GM23248 (cell line): ENCODE results near the gene RALGPS1. TPM values are rescaled to one million over a fixed set of nuclear protein-coding genes. Genes with fewer than 3 reads are reported as not detected.

Experiments used
- DNase-seq: peaks from one replicate; pipeline ENCODE4 v3.0.0-alpha.2; 2015
- H2AFZ ChIP-seq: fragments of 200-600 bp; sonication (generic); 2 replicates; pipeline ENCODE4 v1.6.1; 2016; ENCODE audit warnings: antibody characterized with exemption
- H3F3A ChIP-seq: fragments of 200-600 bp; sonication (generic); 2 replicates; pipeline ENCODE4 v1.6.1; 2016; ENCODE audit warnings: mild to moderate bottlenecking, antibody characterized with exemption, mixed run types; ENCODE audit not compliant: insufficient read depth
- H3K27ac ChIP-seq: fragments of 200-600 bp; sonication (generic); 2 replicates; pipeline ENCODE4 v1.5.1; 2016; ENCODE audit warnings: mild to moderate bottlenecking
- H3K27me3 ChIP-seq: fragments of 200-600 bp; sonication (generic); replicated peaks from 2 replicates; pipeline ENCODE4 v1.6.1; 2016; ENCODE audit warnings: mild to moderate bottlenecking; ENCODE audit not compliant: insufficient read depth
- H3K36me3 ChIP-seq: fragments of 200-600 bp; sonication (generic); 2 replicates; pipeline ENCODE4 v1.6.1; 2016; ENCODE audit warnings: low read depth, mild to moderate bottlenecking
- H3K4me1 ChIP-seq: fragments of 200-600 bp; sonication (generic); 2 replicates; pipeline ENCODE4 v1.6.1; 2016; ENCODE audit warnings: mild to moderate bottlenecking; ENCODE audit not compliant: insufficient read depth
- H3K4me2 ChIP-seq: fragments of 200-600 bp; sonication (generic); one replicate; pipeline ENCODE4 v1.6.1; 2016; ENCODE audit warnings: mild to moderate bottlenecking; ENCODE audit not compliant: unreplicated experiment
- H3K4me3 ChIP-seq: fragments of 200-600 bp; sonication (generic); 2 replicates; pipeline ENCODE4 v1.5.1; 2016; ENCODE audit warnings: mild to moderate bottlenecking
- H3K79me2 ChIP-seq: fragments of 200-600 bp; sonication (generic); 2 replicates; pipeline ENCODE4 v1.6.1; 2016; ENCODE audit warnings: mild to moderate bottlenecking; ENCODE audit not compliant: insufficient read depth
- H3K9ac ChIP-seq: fragments of 200-600 bp; sonication (generic); 2 replicates; pipeline ENCODE4 v1.6.1; 2016; ENCODE audit warnings: mild to moderate bottlenecking
- H3K9me2 ChIP-seq: fragments of 200-600 bp; sonication (generic); 2 replicates; pipeline ENCODE4 v1.6.1; 2016; ENCODE audit warnings: mixed run types, mild to moderate bottlenecking, moderate library complexity; ENCODE audit not compliant: insufficient read depth
- H3K9me3 ChIP-seq: fragments of 200-600 bp; sonication (generic); one replicate; pipeline ENCODE4 v1.6.1; 2017; ENCODE audit warnings: low read depth
- H4K20me1 ChIP-seq: fragments of 200-600 bp; sonication (generic); 2 replicates; pipeline ENCODE4 v1.6.0; 2016; ENCODE audit not compliant: insufficient read depth
- EZH2 ChIP-seq: fragments of 200-600 bp; sonication (generic); IDR thresholded peaks from 2 replicates; pipeline ENCODE4 v1.6.1; 2018; ENCODE audit warnings: antibody characterized with exemption, mild to moderate bottlenecking; ENCODE audit not compliant: insufficient read depth, poor library complexity, severe bottlenecking
- EZH2phosphoT487 ChIP-seq: fragments of 200-600 bp; sonication (generic); IDR thresholded peaks from 2 replicates; pipeline ENCODE4 v1.6.1; 2018; ENCODE audit warnings: antibody characterized with exemption, moderate library complexity, mild to moderate bottlenecking, low read depth; ENCODE audit not compliant: insufficient read depth
- whole genome bisulfite sequencing, 2 experiments: methylation state at CpG; one replicate each; pipeline ENCODE4 v1.1.6; 2015 to 2017; ENCODE audit warnings: low lambda C conversion rate in 2 of 2, low coverage in 1 of 2; ENCODE audit errors: missing lambda C conversion rate in 2 of 2; 5-methylcytosine and 5-hydroxymethylcytosine counted together
- in situ Hi-C: fragments of 300-500 bp; cut with MboI; formaldehyde crosslinking; loops from 2 replicates; pipeline ENCODE4 v1.15.0; 2020
- polyA plus RNA-seq: library from polyadenylated mRNA; unstranded; fragments of >200 nt; fragmentation: Nextera tagmentation; extraction: Ambion mirVana; gene quantifications from 2 replicates; pipeline ENCODE4 v1.2.1, GENCODE V29; 2016
- total RNA-seq: library from RNA; depleted of rRNA; stranded (reverse); fragments of >200 nt; shearing (Covaris generic); gene quantifications from 2 replicates; pipeline ENCODE4 v1.2.3, GENCODE V29; 2014

RALGPS1 gene
- total and polyA plus RNA-seq, 2 experiments from 2014 or later = 0.54 to 1.8 TPM

- Histone ChIP-seq H4K20me1 (no peaks in the 10 kb centered on the region), H3F3A (peaks cover 9% of the 10 kb centered on the region), H3K36me3 (no peaks in the 10 kb centered on the region), H3K4me1 (peaks cover 23% of the 10 kb centered on the region), H3K79me2 (no peaks in the 10 kb centered on the region), H3K27ac (peak overlapping the region; percentile 22), H3K4me2 (no peak overlapping the region), H2AFZ (peak overlapping the region; percentile 42), H3K9me2 (no peaks in the 10 kb centered on the region), H3K9me3 (no peaks in the 10 kb centered on the region), H3K9ac (no peak overlapping the region; the same call in 1 of the 2 replicates), H3K27me3 (no peaks in the 10 kb centered on the region), H3K4me3 (no peak overlapping the region)
- no peak for DNase-seq
- WGBS, 2 experiments = 49 to 56% methylated on average over 3 of the region's 3 CpGs
- TF ChIP-seq EZH2phosphoT487 (no peak), EZH2 (no peak)
- in situ Hi-C loops = no loop called here
Observed at GRCh38 chr9:127022913-127023660, 108.5 kb downstream of the RALGPS1 start.

- no peaks in the 10 kb centered on the region for H3K9me3 ChIP-seq
- 96 to 97% methylated on average over 7 of the region's 7 CpGs for WGBS, 2 experiments
- H3K27ac ChIP-seq = no peak overlapping the region
- H3K4me3 ChIP-seq = no peak overlapping the region
- H3K4me1 ChIP-seq = peaks cover 21% of the 10 kb centered on the region
- DNase-seq = no peak
- no peaks in the 10 kb centered on the region for H3K9me2 ChIP-seq
- in situ Hi-C loops = no loop called here
- H3K4me2 ChIP-seq = no peak overlapping the region
- H3K27me3 ChIP-seq = no peaks in the 10 kb centered on the region
- no peak overlapping the region for H3K9ac ChIP-seq
- H3K36me3 ChIP-seq = no peaks in the 10 kb centered on the region
- TF ChIP-seq EZH2 = no peak
- no peak for TF ChIP-seq EZH2phosphoT487
- no peaks in the 10 kb centered on the region for H3K79me2 ChIP-seq
- no peak overlapping the region for H2AFZ ChIP-seq
- H4K20me1 ChIP-seq = no peaks in the 10 kb centered on the region
- peaks cover 9% of the 10 kb centered on the region for H3F3A ChIP-seq
Observed at GRCh38 chr9:127025042-127025441, 110.5 kb downstream of the RALGPS1 start.

GRCh38 chr9:127027694-127028093 is 113.1 kb downstream of the RALGPS1 start:
- H3K9me2 ChIP-seq = no peaks in the 10 kb centered on the region
- no peaks in the 10 kb centered on the region for H3K9me3 ChIP-seq
- no peak overlapping the region for H3K27ac ChIP-seq
- in situ Hi-C loops = no loop called here
- H3K9ac ChIP-seq = no peak overlapping the region
- no peaks in the 10 kb centered on the region for H3K36me3 ChIP-seq
- peaks cover 1% of the 10 kb centered on the region; the same call in 1 of the 2 replicates for H3F3A ChIP-seq
- H3K79me2 ChIP-seq = no peaks in the 10 kb centered on the region
- DNase-seq = no peak
- H3K4me1 ChIP-seq = peaks cover 10% of the 10 kb centered on the region
- H2AFZ ChIP-seq = no peak overlapping the region
- no peak for TF ChIP-seq EZH2
- TF ChIP-seq EZH2phosphoT487 = no peak
- H3K27me3 ChIP-seq = no peaks in the 10 kb centered on the region
- WGBS, 2 experiments = 58 to 70% methylated on average over 2 of the region's 2 CpGs
- no peak overlapping the region for H3K4me3 ChIP-seq
- H4K20me1 ChIP-seq = no peaks in the 10 kb centered on the region
- H3K4me2 ChIP-seq = no peak overlapping the region

GRCh38 chr9:127029548-127029947 is 115.0 kb downstream of the RALGPS1 start:
- Histone ChIP-seq H3K27me3 (no peaks in the 10 kb centered on the region), H4K20me1 (no peaks in the 10 kb centered on the region), H3K27ac (no peak overlapping the region), H3K79me2 (no peaks in the 10 kb centered on the region), H3K9me2 (no peaks in the 10 kb centered on the region), H3K9ac (no peak overlapping the region), H3K36me3 (no peaks in the 10 kb centered on the region), H3F3A (no peaks in the 10 kb centered on the region), H3K4me1 (no peaks in the 10 kb centered on the region), H3K4me3 (no peak overlapping the region), H3K9me3 (no peaks in the 10 kb centered on the region), H2AFZ (no peak overlapping the region), H3K4me2 (no peak overlapping the region)
- in situ Hi-C loops = no loop called here
- TF ChIP-seq EZH2phosphoT487 (no peak), EZH2 (no peak)
- no peak for DNase-seq
- 82 to 85% methylated on average over 11 of the region's 11 CpGs for WGBS, 2 experiments
